ENCODE data around the gene AUTS2.
A peak's percentile ranks its signal among the peaks of the same experiment; 100 is the strongest.

Gene AUTS2

DNA sequence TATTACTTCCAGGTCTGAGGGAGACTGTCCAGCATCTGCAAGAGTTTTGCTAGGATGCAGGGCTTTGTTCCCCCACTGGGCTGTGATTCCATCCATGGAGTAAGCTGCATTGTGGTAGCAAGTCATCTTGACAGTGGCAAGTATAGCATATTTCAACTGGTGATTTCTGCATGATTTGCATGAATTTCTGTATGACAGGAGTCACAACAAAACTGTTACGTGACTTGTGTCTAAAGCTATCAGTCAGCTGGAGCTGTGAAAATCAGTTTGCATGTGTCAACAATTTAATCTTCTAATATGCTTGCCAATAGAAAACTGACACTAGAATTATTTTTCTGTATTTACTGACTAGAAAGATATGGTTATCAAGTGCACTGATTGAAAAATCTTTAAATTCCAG, 344.3 kb downstream of the AUTS2 start:
- no peaks in the 10 kb centered on the region for H3K36me3 Mint-ChIP-seq
- H3K9me3 Mint-ChIP-seq (ENCODE audit: low read depth) = no peaks in the 10 kb centered on the region
- H3K27me3 Mint-ChIP-seq = peaks cover 1% of the 10 kb centered on the region
- no peak overlapping the region for H3K4me3 Mint-ChIP-seq
- H3K4me1 Mint-ChIP-seq (ENCODE audit: low read depth) = no peaks in the 10 kb centered on the region
- no peak overlapping the region for H3K27ac Mint-ChIP-seq

DNA sequence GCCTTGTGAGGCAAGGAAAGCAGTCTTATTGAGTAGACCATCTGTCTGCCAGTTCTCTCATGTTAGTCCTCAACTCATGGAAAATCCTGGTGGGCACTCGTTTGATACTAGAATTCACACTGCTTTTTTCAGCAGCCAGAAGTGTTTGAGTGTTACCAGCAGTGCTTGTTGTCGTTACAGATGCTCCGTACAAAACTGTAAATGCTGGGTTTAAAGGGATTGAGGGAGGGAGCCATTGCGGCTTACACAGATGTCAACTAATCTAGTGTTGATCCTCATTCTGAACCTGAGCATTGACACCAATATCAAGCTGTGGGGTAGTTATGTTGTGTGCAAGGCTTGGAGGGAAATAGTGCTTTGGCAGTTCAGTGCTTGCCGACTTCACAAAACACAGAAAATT, 348.6 kb downstream of the AUTS2 start:
- no peak overlapping the region for H3K4me3 Mint-ChIP-seq
- no peaks in the 10 kb centered on the region for H3K36me3 Mint-ChIP-seq
- H3K4me1 Mint-ChIP-seq (ENCODE audit: low read depth) = no peaks in the 10 kb centered on the region
- no peaks in the 10 kb centered on the region for H3K9me3 Mint-ChIP-seq (ENCODE audit: low read depth)
- H3K27me3 Mint-ChIP-seq = no peaks in the 10 kb centered on the region
- H3K27ac Mint-ChIP-seq = no peak overlapping the region

DNA sequence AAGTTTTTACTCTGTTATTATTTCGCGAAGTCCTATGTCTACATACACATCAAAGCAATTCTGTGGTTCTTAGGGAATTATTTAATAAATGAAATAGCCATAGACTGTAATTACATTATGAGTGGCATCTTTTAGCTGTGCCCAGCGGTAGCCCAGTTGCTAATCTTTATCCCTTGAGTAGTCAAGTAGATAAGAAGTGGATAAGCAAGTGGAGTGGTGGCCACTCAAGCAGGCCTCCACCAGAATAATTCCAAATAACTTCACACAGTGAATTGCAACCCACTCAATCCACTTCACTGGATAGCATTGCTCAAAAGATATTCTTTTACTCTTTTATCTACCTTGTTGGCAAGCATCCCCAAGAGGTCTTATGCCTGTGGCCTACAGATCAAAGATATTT, 349.7 kb downstream of the AUTS2 start:
- Mint-ChIP-seq H3K9me3 (ENCODE audit: low read depth) (no peaks in the 10 kb centered on the region), H3K27ac (no peak overlapping the region), H3K4me1 (ENCODE audit: low read depth) (peaks cover 1% of the 10 kb centered on the region), H3K4me3 (no peak overlapping the region), H3K36me3 (no peaks in the 10 kb centered on the region), H3K27me3 (no peaks in the 10 kb centered on the region)

DNA sequence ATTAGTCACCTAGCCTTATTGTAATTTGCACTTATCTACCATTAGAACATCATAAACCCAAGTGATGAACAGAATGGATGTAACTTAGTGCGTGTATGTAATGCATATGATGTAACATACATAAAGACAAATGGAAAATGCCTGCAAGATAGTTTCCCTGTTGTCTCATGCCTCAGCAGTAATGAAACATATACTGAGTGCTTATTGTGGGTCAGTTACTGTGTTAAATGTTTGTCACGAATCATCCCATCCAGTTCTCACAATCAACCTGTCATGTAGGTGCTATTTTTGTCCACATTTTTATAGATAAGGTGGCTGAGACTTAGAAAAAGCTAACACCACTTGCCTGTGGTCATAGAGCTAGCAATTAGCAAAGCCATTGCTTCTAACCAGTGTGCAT, 350.8 kb downstream of the AUTS2 start:
- Mint-ChIP-seq H3K4me3 (no peak overlapping the region), H3K9me3 (ENCODE audit: low read depth) (no peaks in the 10 kb centered on the region), H3K36me3 (no peaks in the 10 kb centered on the region), H3K4me1 (ENCODE audit: low read depth) (peaks cover 8% of the 10 kb centered on the region), H3K27me3 (no peaks in the 10 kb centered on the region), H3K27ac (no peak overlapping the region)

DNA sequence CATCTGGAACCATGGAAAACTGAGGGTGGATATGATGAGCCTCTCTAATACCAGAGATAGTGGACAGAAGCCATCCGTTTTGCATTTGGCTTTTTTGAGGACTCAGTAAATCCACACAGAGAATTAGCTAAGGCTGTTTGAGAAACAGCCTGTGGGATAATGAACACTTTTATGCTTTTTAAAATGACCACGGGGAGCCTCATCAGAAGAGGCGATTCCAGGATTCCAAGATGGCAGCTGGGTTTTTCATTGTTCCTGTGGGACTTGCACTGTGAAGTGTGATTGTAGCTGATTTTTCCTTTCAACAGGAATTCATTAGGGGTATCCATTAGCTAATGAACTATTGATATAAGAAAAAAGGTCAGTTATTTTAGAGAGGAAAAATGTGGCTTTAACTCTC, 353.2 kb downstream of the AUTS2 start:
- H3K4me3 Mint-ChIP-seq = no peak overlapping the region
- no peaks in the 10 kb centered on the region for H3K27me3 Mint-ChIP-seq
- no peaks in the 10 kb centered on the region for H3K9me3 Mint-ChIP-seq (ENCODE audit: low read depth)
- peaks cover 8% of the 10 kb centered on the region for H3K4me1 Mint-ChIP-seq (ENCODE audit: low read depth)
- no peaks in the 10 kb centered on the region for H3K36me3 Mint-ChIP-seq
- H3K27ac Mint-ChIP-seq = no peak overlapping the region

DNA sequence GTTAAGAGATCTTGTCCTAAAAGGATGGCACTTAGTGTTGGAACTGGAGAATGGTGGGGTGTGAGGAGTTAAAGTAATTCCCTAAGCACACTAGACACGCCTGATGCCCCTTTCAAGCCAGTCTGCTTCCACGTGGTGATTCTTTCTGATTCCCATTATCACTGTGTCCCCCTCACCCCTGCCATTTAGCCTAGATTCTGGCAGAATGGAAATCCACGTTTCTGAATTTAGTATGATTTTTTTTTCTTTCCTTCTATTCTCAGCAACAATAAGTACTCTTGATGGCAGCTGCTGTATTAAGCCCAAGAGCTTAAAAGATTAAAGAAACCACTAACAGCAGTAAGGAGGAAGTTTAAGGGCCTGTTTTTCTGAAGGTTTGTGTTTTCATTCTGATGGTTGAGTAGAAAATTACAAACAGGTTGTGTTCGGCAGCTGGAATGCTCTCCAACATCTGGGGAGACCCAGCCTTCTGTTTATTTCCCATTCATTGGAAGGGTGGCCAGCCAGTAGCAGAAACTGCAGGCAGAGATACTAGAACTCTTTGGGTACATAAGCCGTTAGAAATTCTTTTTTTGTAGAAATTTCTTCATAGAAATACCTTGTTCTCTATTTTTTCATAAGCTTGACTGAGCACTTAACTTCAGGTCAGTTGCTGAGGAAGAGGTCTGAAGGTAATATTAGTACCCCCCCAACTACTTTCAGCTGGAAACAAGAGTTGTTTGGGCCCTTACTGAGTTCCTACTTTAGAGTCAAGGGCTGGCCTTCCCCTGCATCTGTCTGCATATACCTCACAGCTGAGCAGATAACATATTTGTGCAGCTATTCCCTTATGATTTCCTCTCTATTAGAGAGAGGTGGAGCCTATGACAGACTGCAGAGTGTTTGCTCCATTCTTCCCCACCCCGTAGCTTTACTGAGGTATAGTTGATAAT, 355.1 kb downstream of the AUTS2 start:
- H3K4me1 Mint-ChIP-seq (ENCODE audit: low read depth) = peaks cover 8% of the 10 kb centered on the region
- H3K9me3 Mint-ChIP-seq (ENCODE audit: low read depth) = no peaks in the 10 kb centered on the region
- H3K27ac Mint-ChIP-seq = peak overlapping the region; percentile 8
- H3K36me3 Mint-ChIP-seq = no peaks in the 10 kb centered on the region
- H3K4me3 Mint-ChIP-seq = no peak overlapping the region
- no peaks in the 10 kb centered on the region for H3K27me3 Mint-ChIP-seq

DNA sequence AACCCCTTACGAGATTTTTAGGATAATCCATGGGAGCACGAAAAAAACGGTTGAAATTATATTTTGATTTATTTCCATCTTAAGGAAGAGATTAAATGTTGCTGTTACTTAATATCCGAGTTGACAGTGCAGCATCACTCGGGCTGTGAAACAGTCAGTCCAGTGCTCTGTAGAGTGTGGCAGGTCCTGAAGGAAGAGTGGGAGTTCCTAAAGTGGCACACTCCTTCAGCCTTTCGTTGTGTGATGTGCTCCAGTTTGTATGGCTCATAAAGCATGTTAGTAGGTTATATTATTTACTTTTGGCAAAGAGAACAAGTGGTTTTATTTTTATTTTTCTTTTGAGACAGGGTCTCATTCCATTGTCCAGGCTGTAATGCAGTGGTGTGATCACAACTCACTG, 358.3 kb downstream of the AUTS2 start:
- Mint-ChIP-seq H3K9me3 (ENCODE audit: low read depth) (no peaks in the 10 kb centered on the region), H3K4me3 (no peak overlapping the region), H3K27ac (no peak overlapping the region), H3K36me3 (no peaks in the 10 kb centered on the region), H3K27me3 (no peaks in the 10 kb centered on the region), H3K4me1 (ENCODE audit: low read depth) (peaks cover 8% of the 10 kb centered on the region)

DNA sequence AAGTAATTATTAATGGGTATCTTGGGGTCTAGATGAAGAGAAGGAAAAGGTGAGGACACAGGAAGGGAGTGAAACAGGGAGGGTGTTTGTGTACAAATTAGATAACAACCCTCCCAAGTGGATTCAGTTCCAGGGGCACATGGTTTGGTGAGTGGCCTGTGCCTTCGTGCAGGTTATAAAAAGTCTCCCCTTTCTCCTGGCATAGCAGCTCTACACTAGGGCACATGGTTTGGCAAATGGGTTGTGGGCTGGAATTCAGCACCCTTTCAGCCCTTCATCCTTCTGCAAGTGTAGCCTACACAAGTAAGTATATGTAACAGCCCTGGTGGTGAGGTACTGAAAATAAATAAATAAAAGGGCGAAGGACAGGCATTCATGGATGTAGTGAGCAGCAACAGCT, 359.4 kb downstream of the AUTS2 start:
- H3K4me3 Mint-ChIP-seq = no peak overlapping the region
- peaks cover 11% of the 10 kb centered on the region for H3K4me1 Mint-ChIP-seq (ENCODE audit: low read depth)
- H3K36me3 Mint-ChIP-seq = no peaks in the 10 kb centered on the region
- H3K27ac Mint-ChIP-seq = no peak overlapping the region
- no peaks in the 10 kb centered on the region for H3K27me3 Mint-ChIP-seq
- no peaks in the 10 kb centered on the region for H3K9me3 Mint-ChIP-seq (ENCODE audit: low read depth)

DNA sequence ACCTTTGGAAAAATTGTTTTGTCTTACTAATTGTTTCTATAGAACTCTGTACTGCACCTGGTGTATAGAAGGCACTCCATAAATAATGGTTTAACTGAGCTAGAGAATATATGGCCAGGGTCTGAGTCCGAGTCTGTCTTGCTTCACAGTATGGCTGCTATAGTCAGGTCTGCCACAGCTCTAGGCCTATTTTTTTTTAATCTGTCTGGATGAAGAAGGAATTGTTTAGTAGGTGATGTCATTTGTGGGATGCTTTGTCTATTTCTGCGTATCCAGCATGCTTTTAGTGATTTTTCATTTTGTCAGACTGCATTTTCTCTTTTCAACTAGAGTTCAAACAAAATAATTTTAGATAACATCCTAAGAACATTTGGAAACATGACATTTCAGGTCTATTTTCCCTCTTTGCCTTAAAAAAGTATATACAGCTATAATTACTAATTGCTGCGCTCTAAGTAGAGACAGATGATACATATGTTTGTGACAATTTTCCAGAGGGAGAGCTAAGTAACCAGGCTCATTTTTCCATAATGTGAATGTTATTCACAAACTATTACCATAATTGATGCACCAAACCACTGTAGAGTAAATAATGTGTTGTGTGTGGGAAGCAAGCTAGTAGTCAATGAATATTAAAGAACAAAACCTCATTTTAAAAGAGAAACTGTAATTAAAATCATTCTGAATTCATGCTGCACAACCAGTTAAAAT, 361.7 kb downstream of the AUTS2 start:
- Mint-ChIP-seq H3K4me1 (ENCODE audit: low read depth) (peaks cover 11% of the 10 kb centered on the region), H3K36me3 (no peaks in the 10 kb centered on the region), H3K27me3 (no peaks in the 10 kb centered on the region), H3K9me3 (ENCODE audit: low read depth) (no peaks in the 10 kb centered on the region), H3K27ac (no peak overlapping the region), H3K4me3 (no peak overlapping the region)

DNA sequence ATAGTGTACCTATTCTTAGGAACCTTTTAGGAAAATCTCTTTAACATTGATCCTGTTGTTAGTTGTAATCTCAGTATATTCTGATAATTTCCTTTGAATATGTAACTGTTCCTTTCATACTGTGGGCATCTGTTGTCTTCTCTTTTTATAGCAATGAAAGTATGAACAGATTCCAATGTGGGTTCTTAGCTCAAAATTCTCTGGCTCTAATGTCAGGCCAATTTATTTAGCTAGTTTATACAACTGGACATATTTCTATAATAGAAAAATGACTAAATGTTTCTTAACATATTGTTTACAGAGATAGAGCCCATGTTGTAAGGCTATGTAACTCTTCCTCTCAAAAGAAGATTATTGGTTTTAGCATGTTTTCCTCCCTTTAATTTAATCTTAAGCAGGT, 363.2 kb downstream of the AUTS2 start:
- Mint-ChIP-seq H3K36me3 (no peaks in the 10 kb centered on the region), H3K9me3 (ENCODE audit: low read depth) (no peaks in the 10 kb centered on the region), H3K4me3 (no peak overlapping the region), H3K4me1 (ENCODE audit: low read depth) (peaks cover 11% of the 10 kb centered on the region), H3K27ac (no peak overlapping the region), H3K27me3 (peaks cover 2% of the 10 kb centered on the region)

DNA sequence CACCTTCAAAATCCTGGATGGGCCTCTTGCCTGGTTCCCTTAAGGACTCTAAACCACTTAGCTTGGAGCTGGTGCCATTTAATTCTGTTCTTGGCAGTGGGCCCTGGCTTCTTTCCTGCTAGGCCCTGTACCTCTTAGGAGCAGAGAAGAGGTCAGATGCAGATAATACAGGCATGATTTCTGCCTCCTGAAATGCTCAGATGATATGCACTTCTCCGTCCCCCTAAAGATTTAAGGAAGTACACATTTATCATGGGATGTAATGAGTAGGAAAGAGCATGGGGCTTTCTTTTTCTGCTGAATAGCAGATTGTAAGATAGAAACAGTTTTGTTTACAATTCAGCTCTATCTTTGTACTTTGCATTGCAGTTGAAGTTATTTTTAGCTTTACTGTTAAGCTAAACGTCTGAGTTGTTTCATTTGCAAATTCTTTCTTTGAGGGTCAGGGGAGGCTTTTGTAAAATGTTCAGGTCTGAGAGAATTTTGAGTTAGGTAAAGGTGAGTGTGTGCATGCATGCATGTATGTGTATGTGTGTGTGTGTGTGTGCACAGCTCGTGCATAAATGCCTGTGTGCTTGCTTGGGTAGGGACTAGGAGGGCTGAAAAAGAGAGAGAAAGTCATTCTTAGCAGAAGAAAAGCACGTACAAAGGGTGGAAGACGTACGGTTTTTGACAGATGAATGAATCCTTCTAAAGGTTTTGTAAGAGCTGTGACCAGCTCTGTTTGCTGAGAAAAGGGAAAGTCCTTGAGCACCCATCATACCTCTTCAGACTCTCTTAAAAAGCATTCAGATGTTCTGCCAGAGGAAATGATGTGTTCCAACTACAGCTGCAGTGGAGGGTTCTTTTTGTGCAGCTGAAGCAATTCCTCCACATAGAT, 364.2 kb downstream of the AUTS2 start:
- H3K9me3 Mint-ChIP-seq (ENCODE audit: low read depth) = no peaks in the 10 kb centered on the region
- H3K27ac Mint-ChIP-seq = no peak overlapping the region
- peaks cover 2% of the 10 kb centered on the region for H3K27me3 Mint-ChIP-seq
- H3K36me3 Mint-ChIP-seq = no peaks in the 10 kb centered on the region
- H3K4me3 Mint-ChIP-seq = no peak overlapping the region
- H3K4me1 Mint-ChIP-seq (ENCODE audit: low read depth) = peaks cover 11% of the 10 kb centered on the region

DNA sequence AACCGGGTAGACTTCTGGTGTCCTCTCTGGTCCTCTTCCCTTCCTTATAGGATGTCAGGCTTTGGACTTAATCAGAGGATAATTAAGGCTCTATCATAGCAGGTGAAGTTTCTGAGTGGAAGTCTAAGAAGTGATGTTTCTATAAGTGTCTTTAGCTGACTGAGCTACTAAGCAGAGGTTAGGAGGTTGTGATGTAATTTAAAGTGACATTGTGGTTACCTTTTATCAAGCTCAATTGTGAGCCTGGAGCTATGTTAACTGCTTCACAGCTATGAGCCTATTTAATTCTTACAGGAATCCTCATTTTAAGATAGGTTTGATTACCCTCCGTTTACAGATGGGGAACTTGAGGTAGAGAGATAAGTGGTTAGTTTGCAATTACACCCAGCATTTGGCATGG, 365.1 kb downstream of the AUTS2 start:
- Mint-ChIP-seq H3K36me3 (no peaks in the 10 kb centered on the region), H3K27ac (no peak overlapping the region), H3K4me3 (no peak overlapping the region), H3K27me3 (peaks cover 2% of the 10 kb centered on the region), H3K4me1 (ENCODE audit: low read depth) (peaks cover 11% of the 10 kb centered on the region), H3K9me3 (ENCODE audit: low read depth) (no peaks in the 10 kb centered on the region)

DNA sequence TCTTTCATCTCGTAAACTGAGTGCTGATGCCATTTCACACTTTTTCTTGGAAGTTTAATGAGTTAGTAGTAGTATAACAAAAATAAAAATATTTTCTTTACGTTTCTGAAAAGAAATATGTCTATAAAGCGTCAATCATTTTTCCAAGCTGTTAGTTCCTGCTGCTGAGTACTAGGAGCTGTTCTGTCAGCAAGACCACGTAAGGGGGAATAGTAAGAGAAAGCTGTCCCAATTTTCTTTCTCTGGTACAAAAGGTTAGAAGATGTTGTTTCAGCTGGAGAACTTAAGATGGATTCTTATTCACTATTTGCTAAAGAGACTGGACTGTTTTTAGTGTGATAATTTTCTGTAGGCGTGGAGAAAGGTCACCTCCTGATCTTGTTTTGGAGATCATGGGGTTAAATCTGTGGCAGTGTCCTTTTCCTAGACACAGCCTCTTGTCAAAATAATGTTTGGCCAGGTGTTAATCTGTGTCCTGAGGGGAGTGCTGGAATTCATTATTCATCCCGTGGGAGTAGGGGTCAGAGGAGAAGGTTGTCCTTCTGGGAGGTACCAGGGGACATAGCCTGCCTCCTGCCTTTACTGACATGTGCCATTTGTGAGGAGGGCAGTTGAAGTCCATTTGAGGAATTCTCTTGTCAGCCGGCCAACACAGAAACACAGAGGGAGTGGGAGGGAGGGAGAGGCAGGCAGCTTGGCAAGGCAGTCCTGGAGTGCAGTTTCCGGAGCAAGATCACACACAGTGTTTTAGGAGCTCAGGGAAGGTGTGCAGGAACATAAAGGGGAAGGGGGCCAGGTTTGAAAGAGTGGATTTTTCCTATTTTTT, 368.7 kb downstream of the AUTS2 start:
- Mint-ChIP-seq H3K27me3 (peaks cover 2% of the 10 kb centered on the region), H3K4me3 (no peak overlapping the region), H3K36me3 (no peaks in the 10 kb centered on the region), H3K4me1 (ENCODE audit: low read depth) (peaks cover 11% of the 10 kb centered on the region), H3K27ac (no peak overlapping the region), H3K9me3 (ENCODE audit: low read depth) (no peaks in the 10 kb centered on the region)

DNA sequence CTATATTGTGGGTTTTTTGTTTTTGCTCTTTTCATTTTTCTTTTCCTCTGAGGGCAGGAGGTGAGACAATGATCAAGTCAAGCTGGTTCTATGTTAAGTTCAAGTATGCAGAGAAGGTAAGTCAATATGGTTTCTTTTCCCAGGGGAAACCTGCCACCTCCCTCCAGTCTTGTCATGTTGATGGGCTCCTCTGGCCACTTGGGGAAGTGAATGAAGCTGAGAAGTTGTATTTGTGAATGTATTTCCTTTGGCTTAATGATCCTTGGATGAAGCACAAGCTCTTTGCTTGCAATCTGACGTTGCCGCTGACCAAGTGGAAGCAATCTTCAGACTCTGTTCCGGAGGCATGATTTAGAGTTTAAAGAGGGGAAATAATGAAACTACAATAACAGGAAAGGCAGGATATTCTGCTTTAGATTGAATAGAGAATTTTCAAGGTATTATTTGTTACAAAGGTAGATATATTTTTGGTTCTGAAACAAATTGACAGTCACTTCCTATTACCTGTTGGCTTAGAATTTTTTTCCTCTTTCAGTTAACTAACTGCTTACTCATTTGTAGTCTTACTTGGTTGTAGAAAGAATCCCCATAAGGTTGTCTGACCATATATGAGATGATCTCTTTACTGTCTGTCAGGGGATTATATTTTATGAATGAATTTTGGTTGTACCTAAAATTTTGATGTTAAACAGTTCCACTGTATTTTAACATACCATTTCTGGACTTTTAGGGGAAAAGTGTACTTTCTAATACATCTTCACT, 369.6 kb downstream of the AUTS2 start:
- H3K27me3 Mint-ChIP-seq = peaks cover 2% of the 10 kb centered on the region
- H3K4me1 Mint-ChIP-seq (ENCODE audit: low read depth) = peaks cover 7% of the 10 kb centered on the region
- H3K36me3 Mint-ChIP-seq = no peaks in the 10 kb centered on the region
- H3K4me3 Mint-ChIP-seq = no peak overlapping the region
- H3K9me3 Mint-ChIP-seq (ENCODE audit: low read depth) = no peaks in the 10 kb centered on the region
- no peak overlapping the region for H3K27ac Mint-ChIP-seq
